ENCODE measurements around the gene ST8SIA1.

ST8SIA1 gene

GRCh38 chr12:22231836-22232235 is 102.7 kb downstream of the ST8SIA1 start:
- DNase-seq: no peak

DNA sequence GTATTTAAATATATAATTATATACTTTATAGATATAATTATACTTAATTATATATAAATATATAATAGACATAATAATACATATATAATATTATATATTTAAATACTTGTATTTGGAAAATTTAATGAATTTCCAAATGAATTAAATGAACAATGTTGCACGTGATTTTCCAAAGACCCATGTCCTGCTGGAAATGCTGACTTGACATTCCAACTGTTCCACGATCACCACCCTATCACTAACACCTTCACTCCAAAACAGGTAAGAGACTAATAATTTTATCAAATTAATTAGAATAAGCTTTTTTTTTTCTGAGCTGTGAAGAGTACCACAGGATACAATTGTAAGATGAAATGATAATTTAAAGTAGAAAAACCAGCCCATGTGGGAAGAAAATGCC is 103.4 kb downstream of the ST8SIA1 start:
- no peak for DNase-seq

- no peak for DNase-seq
These were observed 104.2 kb downstream of the ST8SIA1 start for GRCh38 chr12:22230280-22230794.

DNA sequence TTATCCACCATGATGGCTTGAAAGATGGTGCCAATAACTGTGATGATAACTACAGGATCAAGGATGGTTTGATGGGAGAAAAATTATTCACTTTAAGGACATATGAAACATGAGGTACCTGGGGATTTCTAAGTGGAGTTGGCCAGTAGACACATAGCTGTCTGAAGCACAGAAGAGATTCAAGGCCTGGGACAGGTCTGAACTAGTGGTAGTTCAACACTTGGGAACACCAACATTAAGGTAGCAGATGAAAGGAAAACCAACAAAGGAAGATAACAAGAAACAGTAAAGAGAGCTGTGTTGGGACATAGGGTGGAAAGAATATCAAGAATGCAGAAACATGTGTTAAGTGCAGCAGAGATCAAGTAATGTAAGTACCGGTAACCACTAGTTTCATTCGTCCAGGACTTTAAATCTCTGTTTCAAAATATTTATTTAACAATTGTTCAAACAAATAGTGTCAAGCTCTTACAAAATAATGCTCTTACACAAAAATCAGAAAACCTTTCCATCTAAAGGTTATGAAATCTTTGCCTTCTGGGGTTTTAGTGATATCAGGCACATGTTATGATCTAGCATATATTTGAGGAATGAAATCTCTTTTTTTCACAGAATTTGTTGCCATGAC is 104.7 kb downstream of the ST8SIA1 start:
- no peak for DNase-seq

- DNase-seq: no peak
These were observed 106.3 kb downstream of the ST8SIA1 start for GRCh38 chr12:22228022-22228875.

DNA sequence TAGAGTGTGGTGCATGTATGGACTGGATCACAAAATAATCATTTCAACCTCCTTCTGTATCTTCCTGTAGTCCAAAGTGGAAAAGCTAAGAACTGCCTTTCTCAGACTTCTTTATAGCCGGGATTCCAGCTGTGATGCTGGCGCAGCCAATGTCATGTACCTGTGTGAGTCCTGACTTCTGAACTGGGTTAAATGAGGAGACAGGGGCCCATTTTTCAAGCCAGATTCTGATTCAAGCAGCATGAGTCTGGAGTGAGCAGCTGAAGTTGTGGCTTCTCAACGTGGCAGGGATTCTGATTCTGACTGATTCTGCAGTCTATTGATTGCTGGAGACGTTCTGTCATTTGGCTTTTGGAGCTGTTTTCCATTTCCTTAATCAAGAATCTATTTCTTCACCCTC is 111.2 kb downstream of the ST8SIA1 start:
- no peak for DNase-seq

- DNase-seq: no peak
These were observed 117.0 kb downstream of the ST8SIA1 start for GRCh38 chr12:22217556-22217955.

DNA sequence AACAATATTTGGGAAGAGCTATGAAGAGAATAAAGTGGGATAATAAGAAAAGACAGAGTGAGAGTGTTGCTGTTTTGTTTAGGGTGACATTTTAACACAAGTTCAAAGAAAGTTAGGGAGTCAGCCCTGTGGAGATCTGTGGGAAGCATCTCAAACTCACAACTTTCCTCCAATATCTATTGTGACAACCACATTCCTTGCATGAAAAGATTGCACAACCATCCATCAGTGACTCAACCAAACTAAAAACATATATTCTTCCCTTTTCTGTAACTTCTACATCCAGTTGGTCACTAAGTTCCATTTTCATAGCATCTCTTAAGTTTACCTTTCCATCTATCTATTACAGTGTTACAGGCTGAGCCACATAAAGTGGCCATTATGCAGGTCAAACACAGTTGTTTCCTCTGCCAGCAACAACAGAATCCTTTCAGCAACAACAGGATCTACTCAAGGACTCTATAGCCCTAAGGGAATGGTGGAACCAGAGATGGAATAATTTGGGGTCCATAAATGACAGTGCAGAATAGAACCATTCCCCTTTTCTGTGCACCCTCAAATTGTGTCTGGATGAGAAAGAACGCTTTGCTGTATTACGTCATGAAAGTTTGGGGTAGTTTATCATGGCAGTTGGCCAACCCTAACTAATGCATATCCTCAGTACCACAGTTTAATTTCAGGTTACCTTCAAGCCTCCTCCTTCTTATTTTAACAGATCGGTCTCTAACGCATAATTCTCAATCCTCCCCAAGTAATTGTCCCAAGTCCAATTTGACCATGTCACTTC is 118.8 kb downstream of the ST8SIA1 start:
- no peak for DNase-seq

GRCh38 chr12:22211128-22211527 is 123.4 kb downstream of the ST8SIA1 start:
- DNase-seq: no peak

DNA sequence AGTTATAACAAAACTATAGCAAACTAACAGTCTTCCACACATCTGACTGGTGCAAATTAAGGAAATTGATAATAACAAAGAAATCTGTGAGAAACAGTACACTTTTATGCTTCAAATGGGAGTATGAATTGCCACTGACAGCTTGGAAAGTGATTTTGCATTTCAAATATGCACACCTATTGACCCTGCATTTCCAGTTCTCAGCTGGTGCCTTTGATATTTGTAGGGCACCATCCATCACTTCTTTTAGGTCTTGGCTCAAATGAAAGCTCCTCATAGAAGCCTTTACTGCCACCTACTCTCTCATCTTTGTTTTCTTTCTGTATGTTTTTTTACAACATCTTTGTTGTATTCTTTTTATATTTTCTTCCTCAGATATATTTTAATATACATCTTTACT is 125.1 kb downstream of the ST8SIA1 start:
- DNase-seq: no peak

DNA sequence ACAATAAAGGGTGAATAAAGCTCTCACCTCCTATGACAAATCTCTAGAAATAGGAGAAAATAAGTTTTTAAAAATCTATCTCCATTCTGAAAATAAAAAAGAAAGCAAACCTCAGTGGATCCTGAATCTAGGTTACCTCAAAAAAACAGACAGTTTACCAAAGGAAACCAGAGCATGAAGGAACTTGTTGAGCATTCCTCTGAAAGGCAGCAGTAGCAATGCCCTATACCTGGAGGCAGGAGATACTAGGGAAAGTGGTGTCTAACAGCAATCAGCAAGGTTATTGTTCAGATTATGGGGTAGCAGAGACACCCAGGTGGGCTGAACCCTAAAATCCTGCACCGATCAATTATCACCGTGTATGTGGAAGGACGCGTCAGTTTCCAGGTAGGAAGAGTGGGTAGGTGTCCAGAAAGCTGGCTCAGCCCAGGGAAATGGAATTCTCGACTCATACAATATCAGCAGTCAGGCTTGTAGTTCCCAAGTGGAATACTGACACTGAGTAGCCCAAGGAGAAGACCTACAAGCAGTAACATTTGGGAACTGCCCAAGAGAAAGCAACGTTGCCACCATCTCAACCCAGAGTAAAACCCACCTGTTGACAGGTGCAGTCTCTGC is 128.3 kb downstream of the ST8SIA1 start:
- no peak for DNase-seq

DNA sequence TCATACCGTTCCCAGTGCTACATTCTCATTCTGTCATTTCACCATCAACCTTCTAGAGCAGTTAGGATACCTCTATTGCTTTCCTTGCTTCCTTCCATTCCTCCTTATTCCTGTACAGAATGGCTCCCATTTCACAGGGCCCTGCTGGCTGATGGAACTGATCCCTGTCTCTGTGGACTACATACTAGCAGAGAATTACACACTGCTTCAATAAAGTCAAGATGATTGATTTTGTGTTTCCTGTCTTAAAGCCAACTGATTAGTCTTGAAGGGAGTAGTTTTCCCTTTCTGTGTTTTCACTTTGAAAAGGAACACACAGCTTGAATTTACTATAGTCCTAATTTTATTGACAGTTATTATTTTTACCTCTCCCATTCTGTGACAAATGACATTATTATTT is 130.1 kb downstream of the ST8SIA1 start:
- DNase-seq: no peak

DNA sequence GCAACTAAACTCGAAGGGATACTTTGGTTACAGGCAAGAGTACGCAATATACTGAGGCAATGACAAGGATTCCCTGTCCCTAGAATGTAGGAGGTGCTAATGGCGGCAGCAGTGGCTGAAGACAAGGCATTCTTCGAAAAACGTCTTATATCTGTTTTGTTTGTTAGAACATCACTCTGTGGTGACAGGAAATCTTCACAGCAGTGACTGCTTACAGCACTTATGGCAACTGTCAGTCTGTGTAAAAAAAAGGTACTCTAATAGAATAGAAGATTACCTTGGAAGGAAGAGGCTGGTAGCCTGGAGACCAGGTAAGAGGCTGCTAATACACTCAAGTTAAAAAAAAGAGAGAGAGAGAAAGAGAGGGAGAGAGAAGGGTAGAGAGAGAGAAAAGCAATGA is 131.7 kb downstream of the ST8SIA1 start:
- DNase-seq: no peak

- no peak for DNase-seq
These were observed 133.4 kb downstream of the ST8SIA1 start for GRCh38 chr12:22201101-22201500.

- no peak for DNase-seq
These were observed 138.3 kb downstream of the ST8SIA1 start for GRCh38 chr12:22196236-22196635.

DNA sequence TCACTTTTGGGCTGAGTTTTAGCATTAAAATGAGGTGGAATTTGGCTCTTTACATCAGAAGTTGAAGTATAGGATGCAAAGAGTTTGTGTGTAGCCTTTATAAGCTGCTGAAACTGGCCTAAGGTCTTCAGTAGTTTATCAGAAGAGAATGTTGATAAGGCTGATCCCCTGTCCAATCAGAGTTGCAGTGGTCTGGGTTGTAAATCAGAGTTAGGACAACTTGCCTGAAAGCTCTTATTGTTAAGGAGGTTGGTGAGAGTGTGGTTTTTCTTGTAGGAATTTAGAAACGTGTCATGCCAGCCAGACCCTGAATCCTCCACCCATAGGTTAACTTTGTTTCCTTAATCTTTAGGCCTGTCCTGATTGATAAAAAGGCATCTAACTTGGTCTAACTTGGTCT is 143.5 kb downstream of the ST8SIA1 start:
- DNase-seq: no peak

DNA sequence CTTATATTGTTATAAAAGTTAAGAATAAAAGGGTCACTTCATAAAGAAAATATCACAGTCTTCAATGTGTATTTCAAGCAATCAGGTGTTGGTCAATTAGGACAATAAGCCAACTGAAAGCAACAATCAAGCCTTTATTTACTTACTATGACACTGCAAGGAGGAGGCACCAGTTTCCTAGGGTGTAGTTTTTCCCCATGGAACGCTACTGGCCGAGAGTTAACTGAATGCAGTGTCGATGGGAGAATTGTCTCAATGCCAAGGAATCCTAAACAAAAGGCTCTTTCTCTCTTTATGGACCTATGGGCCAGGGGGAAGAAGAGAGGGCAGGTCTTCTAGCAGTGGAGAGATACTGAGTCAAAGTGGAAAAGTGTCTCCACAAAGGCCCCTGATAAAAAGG is 146.1 kb downstream of the ST8SIA1 start:
- DNase-seq: no peak

DNA sequence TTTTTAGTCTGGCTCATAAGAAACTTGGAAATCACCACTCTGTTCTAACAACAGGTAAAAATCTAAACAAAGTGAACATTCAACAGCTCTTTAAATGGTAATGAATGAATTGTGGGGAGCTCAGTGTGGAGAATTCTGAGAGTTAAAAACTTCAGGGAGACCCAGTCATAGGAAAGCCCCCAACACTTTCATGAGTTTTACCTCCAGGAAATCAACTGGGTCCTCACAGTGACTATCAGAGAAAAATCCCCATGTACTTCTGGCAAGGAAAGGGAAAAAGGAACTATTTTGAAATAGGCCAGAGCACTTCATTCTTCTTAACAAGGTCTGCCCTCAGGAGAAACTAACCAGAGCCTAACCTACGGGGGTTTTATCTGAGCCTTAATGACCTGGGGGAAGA is 153.8 kb downstream of the ST8SIA1 start:
- DNase-seq: no peak

DNA sequence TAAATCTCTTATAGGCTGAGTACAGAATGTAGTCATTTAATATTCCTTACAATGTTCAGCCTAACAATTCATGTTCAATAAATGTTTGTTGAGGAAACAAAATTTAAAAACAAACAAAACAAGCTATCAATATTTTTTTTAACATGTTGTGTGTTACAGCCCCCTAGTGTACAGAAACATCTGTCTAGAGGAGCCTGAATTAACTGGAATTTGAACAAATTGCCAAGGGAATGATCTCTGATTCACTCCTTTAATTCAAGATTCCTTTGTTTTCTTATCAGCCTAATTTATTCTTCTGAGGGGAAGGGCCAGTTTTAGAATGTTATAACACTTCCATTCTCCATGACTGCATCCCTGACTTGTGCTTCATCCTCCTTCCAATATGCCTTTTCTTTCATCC is 161.3 kb downstream of the ST8SIA1 start:
- no peak for DNase-seq

DNA sequence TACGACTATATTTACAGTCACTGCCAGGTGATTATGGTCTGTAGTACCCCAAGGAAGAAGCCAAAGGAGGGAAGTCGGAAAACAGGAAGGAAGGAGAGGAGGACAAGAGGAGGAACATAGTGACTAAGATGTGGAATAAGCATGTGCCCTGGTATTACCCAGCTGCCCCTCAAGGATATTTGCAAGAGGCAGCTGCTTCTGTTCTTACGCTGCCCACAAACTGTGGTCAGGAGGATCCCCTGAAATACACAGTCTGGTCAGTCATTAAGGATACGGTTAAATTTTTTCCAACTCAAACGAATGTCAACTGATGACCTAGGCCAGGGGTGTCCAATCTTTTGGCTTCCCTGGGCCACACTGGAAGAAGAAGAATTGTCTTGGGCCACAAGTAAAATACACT is 162.0 kb downstream of the ST8SIA1 start:
- no peak for DNase-seq

DNA sequence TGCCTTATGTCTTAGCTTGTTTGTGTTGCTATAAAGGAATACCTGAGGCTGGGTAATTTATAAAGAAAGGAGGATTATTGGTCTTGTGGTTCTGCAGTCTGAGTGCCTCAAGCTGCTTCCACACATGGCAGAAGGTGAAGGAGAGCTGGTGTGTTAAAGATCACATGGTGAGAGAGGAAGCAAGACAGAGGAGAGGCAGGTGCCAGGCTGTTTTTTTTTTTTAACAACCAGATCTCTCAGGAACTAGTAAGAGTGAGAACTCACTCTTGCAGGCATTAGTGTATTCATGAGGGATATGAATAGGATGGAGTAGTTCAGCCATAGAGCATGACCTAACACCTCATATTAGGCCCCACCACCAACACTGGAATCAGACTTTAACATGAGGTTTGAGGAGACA is 165.1 kb downstream of the ST8SIA1 start:
- no peak for DNase-seq

DNA sequence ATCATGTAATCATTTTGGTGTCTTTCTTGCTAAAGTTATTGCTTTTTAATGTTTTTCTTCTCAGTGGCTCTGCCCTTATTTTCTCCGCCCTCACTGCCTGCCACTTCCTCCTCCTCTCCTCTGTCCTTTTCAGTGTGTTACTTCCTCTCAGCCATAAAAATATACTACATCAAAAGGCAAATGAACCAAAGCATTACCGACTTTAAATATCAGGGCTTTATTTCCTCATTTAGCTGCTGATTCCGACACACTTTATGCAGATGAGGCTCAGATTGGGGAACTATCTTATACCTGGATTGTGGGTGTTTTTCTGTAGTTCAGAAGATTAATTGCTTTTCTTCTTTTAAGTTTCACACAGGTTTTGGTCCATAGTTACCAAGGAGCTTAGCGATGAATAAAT is 170.4 kb downstream of the ST8SIA1 start:
- no peak for DNase-seq

- no peak for DNase-seq
These were observed 170.9 kb downstream of the ST8SIA1 start for GRCh38 chr12:22163594-22163993.

Data from NCI-H510A treated with DMSO at 0.1 percent for 48 hours (cell line).